HG03025 (cell line): ENCODE results near the gene COL4A2.

Source experiments
- ATAC-seq: cut with Tn5 transposase; IDR thresholded peaks from one replicate; pipeline ENCODE4 v1.9.1; 2021; ENCODE audit warnings: mild to moderate bottlenecking, moderate library complexity; ENCODE audit not compliant: unreplicated experiment, low FRiP score

Gene COL4A2

DNA sequence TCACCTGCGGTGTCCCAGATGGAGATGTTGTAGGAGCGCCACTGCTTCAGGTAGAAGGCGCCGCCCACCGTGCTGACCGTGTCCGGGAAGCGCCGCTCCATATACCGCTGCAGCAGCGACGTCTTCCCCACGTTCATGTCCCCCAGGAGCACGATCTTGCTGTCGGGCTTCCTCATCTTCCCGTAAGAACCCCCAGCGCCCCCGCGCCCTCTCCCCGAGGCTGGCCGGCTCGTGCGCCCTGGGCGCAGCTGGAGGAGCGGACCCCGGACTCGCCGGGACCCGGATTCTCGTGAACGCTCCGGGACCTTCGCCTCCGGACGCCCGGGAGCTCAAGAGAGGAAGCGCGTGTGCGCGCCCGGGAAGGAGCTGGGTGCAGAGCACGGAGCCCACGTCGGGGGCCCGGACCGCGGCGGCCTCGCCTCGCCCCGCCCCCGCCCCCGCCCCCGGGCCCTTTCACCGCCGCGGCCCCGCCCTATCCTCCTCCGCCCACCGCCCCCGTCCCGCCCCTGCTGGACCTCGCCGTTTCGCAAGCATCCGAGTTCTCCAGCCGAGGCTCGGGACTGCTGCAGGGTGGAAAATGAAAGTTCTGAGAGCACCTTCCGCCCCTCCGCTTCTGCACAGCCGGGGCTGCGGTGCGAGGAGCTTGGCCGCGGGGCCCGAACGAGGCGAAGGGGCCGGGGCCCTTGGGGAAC lies 254.4 kb downstream of the COL4A2 start, which contains the start of gene RAB20:
TSS of gene RAB20 (minus strand) at position 379 of the 692 bp plus-strand sequence. CDS start at position 176, 203 bp downstream.
- ATAC-seq, result peak; percentile 76

GRCh38 chr13:110562036-110562597 lies 255.0 kb downstream of the COL4A2 start:
- no peak for ATAC-seq
